ENCODE measurements around the gene AHDC1. TPM values are rescaled to one million over a fixed set of nuclear protein-coding genes. Genes with fewer than 3 reads are reported as not detected.

The AHDC1 gene
- total RNA-seq, 1 experiment from 2014 or later, result 33.7 TPM

DNA sequence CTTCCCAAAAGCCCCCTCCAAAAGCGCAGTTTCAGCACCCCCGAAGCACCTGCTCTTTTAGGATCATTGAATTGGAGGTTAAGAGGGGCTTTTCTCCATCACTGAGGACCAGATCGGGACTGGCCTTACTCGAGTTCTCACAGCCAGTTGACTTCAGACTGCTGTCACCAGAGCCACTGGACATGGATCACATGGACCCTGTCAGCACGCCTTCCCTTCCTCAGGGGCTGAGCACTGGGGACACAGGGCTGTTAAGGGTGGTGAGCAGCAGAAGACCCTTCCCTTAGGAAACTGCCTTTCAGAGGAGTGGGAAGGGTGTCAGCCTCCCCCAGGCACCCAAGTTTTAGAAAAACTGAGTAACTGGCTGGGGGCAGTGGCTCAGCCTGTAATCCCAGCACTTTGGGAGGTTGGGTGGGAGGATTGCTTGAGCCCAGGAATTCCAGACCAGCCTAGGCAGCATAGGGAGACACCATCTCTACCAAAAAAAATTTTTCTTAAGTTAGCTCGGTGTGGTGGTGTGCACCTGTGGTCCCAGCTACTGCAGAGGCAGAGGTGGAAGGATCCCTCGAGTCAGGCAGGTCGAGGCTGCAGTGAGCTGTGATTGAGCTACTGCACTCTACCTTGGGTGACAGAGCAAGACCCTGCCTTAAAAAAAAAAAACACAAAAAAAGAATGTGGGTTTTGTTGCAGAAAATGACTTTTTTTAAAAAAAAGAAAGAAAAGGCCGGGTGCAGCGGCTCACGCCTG, 31.6 kb upstream of the AHDC1 start:
- BruUV-seq (replicated peaks), result no TSS peak
- H3K9ac ChIP-seq (ENCODE audit: low read length), result no peak overlapping the region

DNA sequence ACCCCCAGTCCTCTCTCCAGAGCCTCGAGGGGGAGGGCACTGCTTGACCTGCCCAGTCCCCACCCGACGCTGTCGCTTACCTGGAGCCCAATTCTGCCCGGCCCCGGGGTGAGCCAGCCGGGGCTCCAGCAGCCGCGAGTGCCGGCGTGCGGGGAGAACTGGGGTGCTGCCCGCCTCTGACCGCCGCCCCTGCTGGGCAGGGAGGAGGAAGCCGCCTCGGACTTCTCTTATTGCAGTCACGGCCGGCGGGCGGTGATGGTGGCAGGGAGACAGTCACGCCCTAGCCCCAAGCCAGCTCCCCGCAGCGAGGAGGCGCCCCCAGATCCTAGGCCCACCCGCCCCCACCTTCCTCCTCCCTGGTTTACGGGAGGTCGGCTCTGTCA, 31.0 kb upstream of the AHDC1 start, which contains the start of gene FGR:
Gene FGR, minus strand, starts transcription at position 201 of the 383 bp plus-strand sequence. CDS start 11,269 bp downstream, outside the sequence.
- Histone ChIP-seq H3K4me2 (ENCODE audit: low read length) (no peak within 1 kb of the TSS), H4K20me1 (ENCODE audit: insufficient read depth) (no peaks in the 10 kb centered on the region), H3K27ac (ENCODE audit: low read depth, low read length) (no peak within 1 kb of the TSS), H3K9ac (ENCODE audit: low read length) (no peak within 1 kb of the TSS), H3K9me2 (ENCODE audit: insufficient read depth) (no peaks in the 10 kb centered on the region), H3K4me1 (ENCODE audit: control insufficient read depth in 1 of 2, insufficient read depth in 2 of 2, low read length in 2 of 2) (peaks cover 0 to 6% of the 10 kb centered on the region in 2 experiments; a peak in 2 of 4 replicates), H3K9me3 (ENCODE audit: control insufficient read depth in 1 of 2, insufficient read depth in 1 of 2, low read depth in 1 of 2, low read length in 2 of 2) (no peaks in the 10 kb centered on the region), H3K36me3 (ENCODE audit: control insufficient read depth in 1 of 2, insufficient read depth in 2 of 2, low read length in 2 of 2) (no peaks in the 10 kb centered on the region), H3K79me2 (ENCODE audit: insufficient read depth, low read length) (no peaks in the 10 kb centered on the region), H3K4me3 (replicated peaks in 1 of 2; ENCODE audit: low read depth in 1 of 2, low read length in 2 of 2) (no peak within 1 kb of the TSS), H2AFZ (ENCODE audit: low read depth, low read length, poor library complexity, severe bottlenecking) (no peak within 1 kb of the TSS), H3K27me3 (ENCODE audit: insufficient read depth, low read length) (no peaks in the 10 kb centered on the region)
- intact Hi-C loops (cut with micrococcal nuclease), result no loop called here
- BruUV-seq (replicated peaks), result no TSS peak
- ChIA-PET POLR2A (no interaction called here), RAD21 (ENCODE audit: low non-redundant PET in 1 of 2, low total read pairs in 2 of 2, uncharacterized antibody in 2 of 2, unreplicated experiment in 2 of 2) (no interaction called here), CTCF (no interaction called here)
- DNase-seq (ENCODE audit: low read depth, low spot score) (no peak), ATAC-seq (no peak)
- TF ChIP-seq EGR1 (IDR thresholded peaks at IDR 0.05; ENCODE audit: low read depth), result no peak
- no peak for TF ChIP-seq ZNF274 (IDR thresholded peaks at IDR 0.05; ENCODE audit: low read depth, low read length)
- no peak for TF ChIP-seq CEBPB (IDR thresholded peaks at IDR 0.05; ENCODE audit: low read depth)
- TF ChIP-seq JUND (IDR thresholded peaks at IDR 0.05), result no peak
- no peak for TF ChIP-seq ZFX (IDR thresholded peaks at IDR 0.05)
- no peak for TF ChIP-seq SIN3A (IDR thresholded peaks at IDR 0.05; ENCODE audit: low read depth)
- TF ChIP-seq, protein P1, sequence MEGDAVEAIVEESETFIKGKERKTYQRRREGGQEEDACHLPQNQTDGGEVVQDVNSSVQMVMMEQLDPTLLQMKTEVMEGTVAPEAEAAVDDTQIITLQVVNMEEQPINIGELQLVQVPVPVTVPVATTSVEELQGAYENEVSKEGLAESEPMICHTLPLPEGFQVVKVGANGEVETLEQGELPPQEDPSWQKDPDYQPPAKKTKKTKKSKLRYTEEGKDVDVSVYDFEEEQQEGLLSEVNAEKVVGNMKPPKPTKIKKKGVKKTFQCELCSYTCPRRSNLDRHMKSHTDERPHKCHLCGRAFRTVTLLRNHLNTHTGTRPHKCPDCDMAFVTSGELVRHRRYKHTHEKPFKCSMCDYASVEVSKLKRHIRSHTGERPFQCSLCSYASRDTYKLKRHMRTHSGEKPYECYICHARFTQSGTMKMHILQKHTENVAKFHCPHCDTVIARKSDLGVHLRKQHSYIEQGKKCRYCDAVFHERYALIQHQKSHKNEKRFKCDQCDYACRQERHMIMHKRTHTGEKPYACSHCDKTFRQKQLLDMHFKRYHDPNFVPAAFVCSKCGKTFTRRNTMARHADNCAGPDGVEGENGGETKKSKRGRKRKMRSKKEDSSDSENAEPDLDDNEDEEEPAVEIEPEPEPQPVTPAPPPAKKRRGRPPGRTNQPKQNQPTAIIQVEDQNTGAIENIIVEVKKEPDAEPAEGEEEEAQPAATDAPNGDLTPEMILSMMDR (IDR thresholded peaks at IDR 0.05 in 2 of 3, conservative IDR thresholded peaks at IDR 0.05 in 1 of 3; ENCODE audit: borderline replicate concordance in 1 of 3, insufficient read depth in 1 of 3, low read depth in 2 of 3, low read length in 2 of 3), result no peak
- TF ChIP-seq TCF7L2 (IDR thresholded peaks at IDR 0.05; ENCODE audit: borderline replicate concordance, extremely low read depth, insufficient read depth, insufficient read length), result no peak
- TF ChIP-seq, protein P2, sequence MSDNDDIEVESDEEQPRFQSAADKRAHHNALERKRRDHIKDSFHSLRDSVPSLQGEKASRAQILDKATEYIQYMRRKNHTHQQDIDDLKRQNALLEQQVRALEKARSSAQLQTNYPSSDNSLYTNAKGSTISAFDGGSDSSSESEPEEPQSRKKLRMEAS (IDR thresholded peaks at IDR 0.05), result no peak
- TF ChIP-seq FOSL1 (IDR thresholded peaks at IDR 0.05; ENCODE audit: low read depth), result no peak
- no peak for TF ChIP-seq SP1 (IDR thresholded peaks at IDR 0.05; ENCODE audit: low read depth)

More for the DNA sequence above, 31.6 kb upstream of the AHDC1 start:
- Histone ChIP-seq H2AFZ (ENCODE audit: low read depth, low read length, poor library complexity, severe bottlenecking) (no peak overlapping the region), H3K27me3 (ENCODE audit: insufficient read depth, low read length) (no peaks in the 10 kb centered on the region), H3K4me1 (ENCODE audit: control insufficient read depth in 1 of 2, insufficient read depth in 2 of 2, low read length in 2 of 2) (peaks cover 0 to 6% of the 10 kb centered on the region in 2 experiments; a peak in 2 of 4 replicates), H4K20me1 (ENCODE audit: insufficient read depth) (no peaks in the 10 kb centered on the region), H3K9me2 (ENCODE audit: insufficient read depth) (no peaks in the 10 kb centered on the region), H3K4me2 (ENCODE audit: low read length) (no peak overlapping the region), H3K9me3 (ENCODE audit: control insufficient read depth in 1 of 2, insufficient read depth in 1 of 2, low read depth in 1 of 2, low read length in 2 of 2) (no peaks in the 10 kb centered on the region), H3K27ac (ENCODE audit: low read depth, low read length) (no peak overlapping the region), H3K4me3 (replicated peaks in 1 of 2; ENCODE audit: low read depth in 1 of 2, low read length in 2 of 2) (no peak overlapping the region), H3K79me2 (ENCODE audit: insufficient read depth, low read length) (no peaks in the 10 kb centered on the region), H3K36me3 (ENCODE audit: control insufficient read depth in 1 of 2, insufficient read depth in 2 of 2, low read length in 2 of 2) (no peaks in the 10 kb centered on the region)
- CTCF ChIA-PET, result no interaction called here
- ATAC-seq (no peak), DNase-seq (ENCODE audit: low read depth, low spot score) (no peak)
- RAD21 ChIA-PET (ENCODE audit: low non-redundant PET in 1 of 2, low total read pairs in 2 of 2, uncharacterized antibody in 2 of 2, unreplicated experiment in 2 of 2), result no interaction called here
- no peak for TF ChIP-seq CEBPB (IDR thresholded peaks at IDR 0.05; ENCODE audit: low read depth)
- TF ChIP-seq TCF7L2 (IDR thresholded peaks at IDR 0.05; ENCODE audit: borderline replicate concordance, extremely low read depth, insufficient read depth, insufficient read length), result no peak
- TF ChIP-seq YY1 (IDR thresholded peaks at IDR 0.05; ENCODE audit: extremely low read depth, insufficient replicate concordance, low read depth, low read length), result no peak
- no peak for TF ChIP-seq FOSL1 (IDR thresholded peaks at IDR 0.05; ENCODE audit: low read depth)
- TF ChIP-seq EZH2 (IDR thresholded peaks at IDR 0.05), result no peak
- TF ChIP-seq CBX3 (IDR thresholded peaks at IDR 0.05; ENCODE audit: low read depth), result no peak
- TF ChIP-seq, protein P3, sequence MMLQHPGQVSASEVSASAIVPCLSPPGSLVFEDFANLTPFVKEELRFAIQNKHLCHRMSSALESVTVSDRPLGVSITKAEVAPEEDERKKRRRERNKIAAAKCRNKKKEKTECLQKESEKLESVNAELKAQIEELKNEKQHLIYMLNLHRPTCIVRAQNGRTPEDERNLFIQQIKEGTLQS (IDR thresholded peaks at IDR 0.05), result no peak
- no peak for TF ChIP-seq ELF1 (IDR thresholded peaks at IDR 0.05; ENCODE audit: borderline replicate concordance, low read depth)
- TF ChIP-seq SIN3A (IDR thresholded peaks at IDR 0.05; ENCODE audit: low read depth), result no peak
- POLR2A ChIA-PET, result no interaction called here
- intact Hi-C loops (cut with micrococcal nuclease), result no loop called here

Data from HCT116 (cell line).